Measurements from ENCODE around the gene EFL1.

Gene EFL1

DNA sequence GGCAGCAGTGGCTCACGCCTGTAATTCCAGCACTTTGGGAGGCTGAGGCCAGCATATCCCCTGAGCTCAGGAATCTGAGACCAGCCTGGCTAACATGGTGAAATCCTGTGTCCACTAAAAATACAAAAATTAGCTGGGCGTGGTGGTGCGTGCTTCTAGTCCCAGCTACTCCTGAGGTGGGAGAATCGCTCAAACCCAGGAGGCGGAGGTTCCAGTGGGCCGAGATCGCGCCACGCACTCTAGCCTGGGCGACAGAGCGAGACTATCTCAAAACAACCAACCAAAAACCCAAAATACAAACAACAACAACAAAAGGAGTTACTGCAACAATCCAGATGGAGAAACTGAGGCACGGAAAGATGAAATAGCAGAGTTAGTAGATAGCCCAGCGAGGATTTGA lies 35.5 kb upstream of the EFL1 start:
- TF ChIP-seq ZEB2 (tag by site-specific recombination; IDR thresholded peaks at IDR 0.05) (no peak), ZBTB49 (tag by site-specific recombination; IDR thresholded peaks at IDR 0.05; ENCODE audit: low read depth) (no peak), GLI4 (tag by site-specific recombination; IDR thresholded peaks at IDR 0.05) (no peak), ZNF624 (tag by site-specific recombination; IDR thresholded peaks at IDR 0.05) (no peak), ZNF776 (tag by site-specific recombination; IDR thresholded peaks at IDR 0.05; ENCODE audit: borderline replicate concordance) (no peak)
- TF ChIP-seq, protein P1, sequence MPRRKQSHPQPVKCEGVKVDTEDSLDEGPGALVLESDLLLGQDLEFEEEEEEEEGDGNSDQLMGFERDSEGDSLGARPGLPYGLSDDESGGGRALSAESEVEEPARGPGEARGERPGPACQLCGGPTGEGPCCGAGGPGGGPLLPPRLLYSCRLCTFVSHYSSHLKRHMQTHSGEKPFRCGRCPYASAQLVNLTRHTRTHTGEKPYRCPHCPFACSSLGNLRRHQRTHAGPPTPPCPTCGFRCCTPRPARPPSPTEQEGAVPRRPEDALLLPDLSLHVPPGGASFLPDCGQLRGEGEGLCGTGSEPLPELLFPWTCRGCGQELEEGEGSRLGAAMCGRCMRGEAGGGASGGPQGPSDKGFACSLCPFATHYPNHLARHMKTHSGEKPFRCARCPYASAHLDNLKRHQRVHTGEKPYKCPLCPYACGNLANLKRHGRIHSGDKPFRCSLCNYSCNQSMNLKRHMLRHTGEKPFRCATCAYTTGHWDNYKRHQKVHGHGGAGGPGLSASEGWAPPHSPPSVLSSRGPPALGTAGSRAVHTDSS (tag by site-specific recombination; IDR thresholded peaks at IDR 0.05) = no peak

GRCh38 chr15:82297546-82297945 lies 35.0 kb upstream of the EFL1 start:
- no peak overlapping the region for H3K4me3 ChIP-seq (ENCODE audit: low read depth, low read length)
- TF ChIP-seq ZNF24 (tag by site-specific recombination; IDR thresholded peaks at IDR 0.05) (no peak), ZNF354C (tag by site-specific recombination; IDR thresholded peaks at IDR 0.05; ENCODE audit: borderline replicate concordance, low read depth) (no peak), ZSCAN23 (tag by site-specific recombination; IDR thresholded peaks at IDR 0.05) (no peak), ZNF544 (tag by site-specific recombination; IDR thresholded peaks at IDR 0.05) (no peak), ZFP3 (tag by site-specific recombination; IDR thresholded peaks at IDR 0.05; ENCODE audit: low read depth) (no peak)
- TF ChIP-seq, protein P2, sequence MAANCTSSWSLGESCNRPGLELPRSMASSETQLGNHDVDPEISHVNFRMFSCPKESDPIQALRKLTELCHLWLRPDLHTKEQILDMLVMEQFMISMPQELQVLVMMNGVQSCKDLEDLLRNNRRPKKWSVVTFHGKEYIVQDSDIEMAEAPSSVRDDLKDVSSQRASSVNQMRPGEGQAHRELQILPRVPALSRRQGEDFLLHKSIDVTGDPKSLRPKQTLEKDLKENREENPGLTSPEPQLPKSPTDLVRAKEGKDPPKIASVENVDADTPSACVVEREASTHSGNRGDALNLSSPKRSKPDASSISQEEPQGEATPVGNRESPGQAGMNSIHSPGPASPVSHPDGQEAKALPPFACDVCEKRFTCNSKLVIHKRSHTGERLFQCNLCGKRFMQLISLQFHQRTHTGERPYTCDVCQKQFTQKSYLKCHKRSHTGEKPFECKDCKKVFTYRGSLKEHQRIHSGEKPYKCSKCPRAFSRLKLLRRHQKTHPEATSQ (tag by site-specific recombination; IDR thresholded peaks at IDR 0.05) = no peak
- TF ChIP-seq, protein P3, sequence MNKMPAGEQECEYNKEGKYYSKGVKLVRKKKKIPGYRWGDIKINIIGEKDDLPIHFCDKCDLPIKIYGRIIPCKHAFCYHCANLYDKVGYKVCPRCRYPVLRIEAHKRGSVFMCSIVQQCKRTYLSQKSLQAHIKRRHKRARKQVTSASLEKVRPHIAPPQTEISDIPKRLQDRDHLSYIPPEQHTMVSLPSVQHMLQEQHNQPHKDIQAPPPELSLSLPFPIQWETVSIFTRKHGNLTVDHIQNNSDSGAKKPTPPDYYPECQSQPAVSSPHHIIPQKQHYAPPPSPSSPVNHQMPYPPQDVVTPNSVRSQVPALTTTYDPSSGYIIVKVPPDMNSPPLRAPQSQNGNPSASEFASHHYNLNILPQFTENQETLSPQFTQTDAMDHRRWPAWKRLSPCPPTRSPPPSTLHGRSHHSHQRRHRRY (tag by site-specific recombination; IDR thresholded peaks at IDR 0.05) = no peak
- H3K36me3 ChIP-seq (ENCODE audit: control insufficient read depth in 2 of 2, insufficient read depth in 1 of 2, low read length in 2 of 2) = no peaks in the 10 kb centered on the region
- no peaks in the 10 kb centered on the region for H3K4me1 ChIP-seq (ENCODE audit: control insufficient read depth, insufficient read depth, low read length)
- ChIA-PET CTCF (interaction anchor here (0.7 kb wide), 1 partner anchor 346 kb away, joined by 3 read pairs; no protein-coding TSS in a partner anchor), POLR2A (no interaction called here)
- H3K27ac ChIP-seq (ENCODE audit: extremely low read depth, low read depth, low read length) = no peak overlapping the region
- H3K9me3 ChIP-seq (ENCODE audit: control insufficient read depth, insufficient read depth, low read depth, low read length) = no peaks in the 10 kb centered on the region

More for the DNA sequence above, 35.5 kb upstream of the EFL1 start:
- POLR2A ChIA-PET = no interaction called here
- H3K27ac ChIP-seq (ENCODE audit: extremely low read depth, low read depth, low read length) = no peak overlapping the region
- H3K4me1 ChIP-seq (ENCODE audit: control insufficient read depth, insufficient read depth, low read length) = no peaks in the 10 kb centered on the region
- H3K4me3 ChIP-seq (ENCODE audit: low read depth, low read length) = no peak overlapping the region
- CTCF ChIA-PET = interaction anchor here (0.7 kb wide), 1 partner anchor 346 kb away, joined by 3 read pairs; no protein-coding TSS in a partner anchor
- H3K36me3 ChIP-seq (ENCODE audit: control insufficient read depth in 2 of 2, insufficient read depth in 1 of 2, low read length in 2 of 2) = no peaks in the 10 kb centered on the region
- no peaks in the 10 kb centered on the region for H3K9me3 ChIP-seq (ENCODE audit: control insufficient read depth, insufficient read depth, low read depth, low read length)

GRCh38 chr15:82294061-82294690 lies 31.6 kb upstream of the EFL1 start:
- no peak overlapping the region for H3K4me3 ChIP-seq (ENCODE audit: low read depth, low read length)

More at GRCh38 chr15:82294061-82294690, 31.6 kb upstream of the EFL1 start:
- ChIA-PET CTCF (interaction anchor here (0.7 to 0.9 kb wide), 2 partner anchors 13 to 122 kb away, joined by 3 to 4 read pairs; no protein-coding TSS in a partner anchor), POLR2A (no interaction called here)
- H3K27ac ChIP-seq (ENCODE audit: extremely low read depth, low read depth, low read length) = no peak overlapping the region
- H3K4me1 ChIP-seq (ENCODE audit: control insufficient read depth, insufficient read depth, low read length) = no peaks in the 10 kb centered on the region
- H3K36me3 ChIP-seq (ENCODE audit: control insufficient read depth in 2 of 2, insufficient read depth in 1 of 2, low read length in 2 of 2) = no peaks in the 10 kb centered on the region
- no peaks in the 10 kb centered on the region for H3K9me3 ChIP-seq (ENCODE audit: control insufficient read depth, insufficient read depth, low read depth, low read length)
- TF ChIP-seq ZSCAN23 (tag by site-specific recombination; IDR thresholded peaks at IDR 0.05) (no peak), ZNF830 (tag by site-specific recombination; IDR thresholded peaks at IDR 0.05; ENCODE audit: low read depth) (no peak), ZIC2 (tag by site-specific recombination; IDR thresholded peaks at IDR 0.05) (peak; percentile 98), ZNF155 (tag by site-specific recombination; IDR thresholded peaks at IDR 0.05) (no peak), ZNF24 (tag by site-specific recombination; IDR thresholded peaks at IDR 0.05) (no peak)
